ENCODE data around the gene HEG1. TPM values are rescaled to one million over a fixed set of nuclear protein-coding genes. Genes with fewer than 3 reads are reported as not detected.

The HEG1 gene
- total and polyA plus RNA-seq, 2 of the 13 experiments (the other 11 are each of a cell fraction or from before 2014, with no cell fraction given) = 10.7 to 18.2 TPM

- TF ChIP-seq ZNF674 (CRISPR knock-in tag; IDR thresholded peaks at IDR 0.05; ENCODE audit: low read depth) (no peak), PHF8 (CRISPR knock-in tag; IDR thresholded peaks at IDR 0.05) (no peak), FOSL1 (CRISPR knock-in tag; IDR thresholded peaks at IDR 0.05; ENCODE audit: borderline replicate concordance) (no peak), TIGD3 (CRISPR knock-in tag; IDR thresholded peaks at IDR 0.05; ENCODE audit: borderline replicate concordance) (no peak), SOX13 (IDR thresholded peaks at IDR 0.05) (no peak), SOX13 (CRISPR knock-in tag; conservative IDR thresholded peaks at IDR 0.05 in 1 of 2, IDR thresholded peaks at IDR 0.05 in 1 of 2) (peak in 1 of 2 experiments; percentile 57; a peak in 1 of 4 replicates), ADNP (CRISPR knock-in tag; IDR thresholded peaks at IDR 0.05) (0 out of 2 replicates have a peak, but pooled peaks have one; percentile 34), ZNF790 (CRISPR knock-in tag; IDR thresholded peaks at IDR 0.05; ENCODE audit: borderline replicate concordance) (no peak), GMEB1 (CRISPR knock-in tag; IDR thresholded peaks at IDR 0.05; ENCODE audit: borderline replicate concordance) (no peak), HMG20A (CRISPR knock-in tag; IDR thresholded peaks at IDR 0.05; ENCODE audit: borderline replicate concordance) (peak; percentile 83; the same call in 1 of the 2 replicates), GFI1 (CRISPR knock-in tag; IDR thresholded peaks at IDR 0.05; ENCODE audit: borderline replicate concordance) (peak; percentile 83), SOX6 (IDR thresholded peaks at IDR 0.05) (no peak), SOX6 (CRISPR knock-in tag; IDR thresholded peaks at IDR 0.05) (peak; percentile 69), PHB2 (IDR thresholded peaks at IDR 0.05; ENCODE audit: partially characterized antibody) (no peak)
- TF ChIP-seq, protein P1, sequence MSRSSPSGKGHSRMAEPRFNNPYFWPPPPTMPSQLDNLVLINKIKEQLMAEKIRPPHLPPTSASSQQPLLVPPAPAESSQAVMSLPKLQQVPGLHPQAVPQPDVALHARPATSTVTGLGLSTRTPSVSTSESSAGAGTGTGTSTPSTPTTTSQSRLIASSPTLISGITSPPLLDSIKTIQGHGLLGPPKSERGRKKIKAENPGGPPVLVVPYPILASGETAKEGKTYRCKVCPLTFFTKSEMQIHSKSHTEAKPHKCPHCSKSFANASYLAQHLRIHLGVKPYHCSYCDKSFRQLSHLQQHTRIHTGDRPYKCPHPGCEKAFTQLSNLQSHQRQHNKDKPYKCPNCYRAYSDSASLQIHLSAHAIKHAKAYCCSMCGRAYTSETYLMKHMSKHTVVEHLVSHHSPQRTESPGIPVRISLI (CRISPR knock-in tag; IDR thresholded peaks at IDR 0.05; ENCODE audit: borderline replicate concordance) = peak; percentile 81; the same call in 1 of the 2 replicates
These were observed 23.9 kb upstream of the HEG1 start (continued) for GRCh38 chr3:125079675-125080045.

Measured in HepG2 (cell line).